Skin epidermis (tissue), 12 donors: ENCODE measurements around the gene PLCB2.
A peak's percentile ranks its signal among the peaks of the same experiment; 100 is the strongest.

ENCODE experiments used
- H3K27ac ChIP-seq, 21 experiments: fragments of 200-600 bp; sonication (generic) in 11 of 21; one replicate each; pipeline ENCODE4 v1.5.0; 2020; ENCODE audit warnings: mild to moderate bottlenecking in 3 of 21, inconsistent platforms in 2 of 21, moderate library complexity in 2 of 21
- H3K4me3 ChIP-seq, 7 experiments: fragments of 200-600 bp; sonication (generic) in 2 of 7; one replicate each; pipeline ENCODE4 v1.5.0; 2020; ENCODE audit warnings: inconsistent platforms in 2 of 7, mild to moderate bottlenecking in 2 of 7, moderate library complexity in 1 of 7

PLCB2 gene, protein sequence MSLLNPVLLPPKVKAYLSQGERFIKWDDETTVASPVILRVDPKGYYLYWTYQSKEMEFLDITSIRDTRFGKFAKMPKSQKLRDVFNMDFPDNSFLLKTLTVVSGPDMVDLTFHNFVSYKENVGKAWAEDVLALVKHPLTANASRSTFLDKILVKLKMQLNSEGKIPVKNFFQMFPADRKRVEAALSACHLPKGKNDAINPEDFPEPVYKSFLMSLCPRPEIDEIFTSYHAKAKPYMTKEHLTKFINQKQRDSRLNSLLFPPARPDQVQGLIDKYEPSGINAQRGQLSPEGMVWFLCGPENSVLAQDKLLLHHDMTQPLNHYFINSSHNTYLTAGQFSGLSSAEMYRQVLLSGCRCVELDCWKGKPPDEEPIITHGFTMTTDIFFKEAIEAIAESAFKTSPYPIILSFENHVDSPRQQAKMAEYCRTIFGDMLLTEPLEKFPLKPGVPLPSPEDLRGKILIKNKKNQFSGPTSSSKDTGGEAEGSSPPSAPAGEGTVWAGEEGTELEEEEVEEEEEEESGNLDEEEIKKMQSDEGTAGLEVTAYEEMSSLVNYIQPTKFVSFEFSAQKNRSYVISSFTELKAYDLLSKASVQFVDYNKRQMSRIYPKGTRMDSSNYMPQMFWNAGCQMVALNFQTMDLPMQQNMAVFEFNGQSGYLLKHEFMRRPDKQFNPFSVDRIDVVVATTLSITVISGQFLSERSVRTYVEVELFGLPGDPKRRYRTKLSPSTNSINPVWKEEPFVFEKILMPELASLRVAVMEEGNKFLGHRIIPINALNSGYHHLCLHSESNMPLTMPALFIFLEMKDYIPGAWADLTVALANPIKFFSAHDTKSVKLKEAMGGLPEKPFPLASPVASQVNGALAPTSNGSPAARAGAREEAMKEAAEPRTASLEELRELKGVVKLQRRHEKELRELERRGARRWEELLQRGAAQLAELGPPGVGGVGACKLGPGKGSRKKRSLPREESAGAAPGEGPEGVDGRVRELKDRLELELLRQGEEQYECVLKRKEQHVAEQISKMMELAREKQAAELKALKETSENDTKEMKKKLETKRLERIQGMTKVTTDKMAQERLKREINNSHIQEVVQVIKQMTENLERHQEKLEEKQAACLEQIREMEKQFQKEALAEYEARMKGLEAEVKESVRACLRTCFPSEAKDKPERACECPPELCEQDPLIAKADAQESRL

DNA sequence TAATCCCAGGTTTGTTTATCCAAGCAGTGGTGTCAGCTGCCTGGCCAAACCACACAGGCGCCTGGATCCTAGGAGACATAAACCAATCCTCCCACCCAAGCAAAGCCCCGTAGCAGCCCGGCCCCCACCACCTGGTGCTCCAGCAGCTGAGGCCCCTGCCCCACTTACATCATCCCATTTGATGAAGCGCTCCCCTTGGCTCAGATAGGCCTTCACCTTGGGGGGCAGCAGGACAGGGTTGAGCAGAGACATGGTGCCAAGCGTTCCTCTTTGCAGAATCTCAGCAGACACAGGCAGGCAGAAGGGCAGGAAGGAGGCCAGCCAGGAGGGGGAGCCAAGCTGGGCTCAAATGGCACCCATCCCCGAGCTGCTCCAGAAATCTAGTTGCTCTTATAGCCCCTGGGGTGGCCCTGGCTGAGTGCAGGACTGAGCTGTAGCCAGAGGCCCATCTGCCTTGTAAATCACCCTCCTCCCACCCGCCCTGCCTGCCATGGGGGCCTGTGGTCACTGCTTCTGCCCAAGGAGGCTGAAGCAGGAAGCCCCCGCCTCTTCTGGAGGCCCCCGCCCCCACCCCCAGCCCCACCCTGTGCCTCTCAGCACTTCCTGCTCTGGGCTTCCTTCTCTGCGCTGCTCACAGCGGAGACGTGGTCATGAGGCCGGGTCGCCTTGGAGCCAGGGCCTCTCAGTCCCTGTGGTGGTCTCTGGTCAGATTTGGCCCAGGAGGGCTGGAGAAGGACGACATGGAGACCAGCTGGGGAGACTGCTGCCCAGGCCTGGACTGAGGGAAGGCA lies at the start of gene PLCB2:
Gene PLCB2, minus strand, starts transcription at position 515 of the 791 bp plus-strand sequence. Its CDS starts 263 bp downstream, at position 252.
- peak within 1 kb of the TSS in 20 of 21 experiments; percentile 6 to 99 (median 80) for H3K27ac ChIP-seq
- H3K4me3 ChIP-seq = peak within 1 kb of the TSS; percentile 26 to 40 (median 31)

DNA sequence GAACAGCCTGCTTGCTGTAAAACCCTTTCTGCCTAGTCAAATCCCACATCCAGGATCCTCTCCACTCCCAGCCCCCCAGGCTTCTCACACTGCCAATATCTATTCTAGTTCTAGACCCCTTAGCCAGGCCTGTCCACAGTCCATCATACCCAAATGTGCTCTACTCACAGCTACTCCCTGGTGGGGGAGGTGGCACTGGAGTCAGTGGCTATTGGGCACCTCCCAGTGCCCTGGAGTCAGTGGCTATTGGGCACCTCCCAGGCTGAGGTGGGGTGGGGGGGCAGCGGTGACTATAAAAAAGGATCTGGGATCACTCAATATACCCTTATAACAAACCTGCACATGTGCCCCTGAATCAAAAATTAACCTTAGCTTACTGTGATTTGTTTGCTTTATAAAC lies 49.5 kb upstream of the PLCB2 start:
- Histone ChIP-seq H3K27ac (no peak overlapping the region), H3K4me3 (peak overlapping the region in 1 of 7 experiments; percentile 60)

DNA sequence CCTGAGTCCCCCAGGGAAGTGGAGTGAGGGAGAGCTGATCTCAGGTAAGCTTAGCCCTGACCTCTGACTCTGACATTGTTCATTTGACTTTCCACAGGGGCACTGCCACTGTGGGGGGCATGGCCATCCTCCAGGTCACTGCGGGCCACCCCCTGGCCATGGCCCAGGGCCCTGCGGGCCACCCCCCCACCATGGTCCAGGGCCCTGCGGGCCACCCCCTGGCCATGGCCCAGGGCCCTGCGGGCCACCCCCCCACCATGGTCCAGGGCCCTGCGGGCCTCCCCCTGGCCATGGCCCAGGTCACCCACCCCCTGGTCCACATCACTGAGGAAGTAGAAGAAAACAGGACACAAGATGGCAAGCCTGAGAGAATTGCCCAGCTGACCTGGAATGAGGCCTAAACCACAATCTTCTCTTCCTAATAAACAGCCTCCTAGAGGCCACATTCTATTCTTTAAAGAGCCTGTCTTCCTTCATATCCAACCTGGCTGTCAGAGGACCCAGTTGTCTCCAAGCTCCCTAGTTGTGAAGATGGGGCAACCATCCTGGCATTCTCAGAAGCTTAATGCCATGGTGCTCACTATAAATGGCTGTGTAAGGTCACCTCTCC lies 48.3 kb upstream of the PLCB2 start:
- no peak overlapping the region for H3K27ac ChIP-seq
- no peak overlapping the region for H3K4me3 ChIP-seq

DNA sequence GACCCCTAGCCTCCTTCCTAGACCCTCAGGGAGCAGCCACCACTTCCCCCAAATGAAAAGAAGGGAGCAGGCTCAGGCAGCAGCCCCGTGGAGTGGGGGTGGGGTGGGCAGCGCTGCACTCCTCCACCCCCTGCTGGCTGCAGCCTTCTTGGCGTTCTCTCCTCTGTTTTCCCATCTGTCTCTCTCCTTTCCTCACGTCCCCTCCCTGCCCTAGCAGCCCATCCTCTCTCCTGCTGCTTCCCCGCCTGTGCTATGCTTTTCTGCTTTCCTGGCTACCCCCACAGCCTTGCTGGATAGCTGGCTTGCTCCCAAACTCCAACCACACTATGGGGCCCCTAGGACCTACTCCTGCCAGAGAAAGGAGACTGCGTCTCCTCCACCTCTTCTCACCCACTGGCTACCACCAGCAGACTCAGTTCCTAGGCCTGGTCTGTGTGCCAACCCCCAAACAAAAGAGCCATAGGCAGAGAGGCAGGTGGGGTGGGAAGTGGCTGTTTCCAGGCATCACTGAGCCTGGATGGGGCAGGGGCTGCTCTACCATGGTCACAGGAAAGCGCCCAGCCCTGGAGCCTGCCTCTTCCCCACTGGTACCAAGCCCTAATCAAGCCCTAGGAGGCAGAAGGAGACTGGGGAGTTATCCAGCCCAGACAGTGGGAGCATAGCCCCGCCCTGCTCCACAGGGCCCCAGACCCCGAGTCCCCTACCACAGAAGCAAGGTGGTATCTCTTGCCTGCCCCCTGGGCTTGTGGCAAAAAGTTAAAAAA lies 46.9 kb upstream of the PLCB2 start:
- Histone ChIP-seq H3K27ac (no peak overlapping the region), H3K4me3 (no peak overlapping the region)

DNA sequence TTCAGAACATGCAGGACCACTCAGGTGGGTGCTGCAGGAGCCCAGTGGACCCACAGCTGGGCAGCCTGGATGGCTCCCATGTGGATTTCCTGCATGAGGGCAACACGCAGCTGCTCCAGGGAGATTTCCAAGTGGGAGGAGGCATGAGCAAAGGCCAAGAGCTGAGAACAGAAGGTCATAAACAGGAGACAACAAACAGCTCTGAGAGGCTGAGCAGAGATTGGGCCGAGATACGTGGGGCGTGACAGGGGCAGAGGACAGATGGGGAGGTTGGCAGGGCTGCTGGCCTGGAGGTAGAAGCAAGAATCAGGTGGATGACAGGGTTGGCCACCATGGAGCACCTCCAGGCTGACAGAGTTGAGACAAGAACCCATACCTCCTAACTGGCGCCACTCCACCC lies 46.0 kb upstream of the PLCB2 start:
- Histone ChIP-seq H3K4me3 (no peak overlapping the region), H3K27ac (no peak overlapping the region)

DNA sequence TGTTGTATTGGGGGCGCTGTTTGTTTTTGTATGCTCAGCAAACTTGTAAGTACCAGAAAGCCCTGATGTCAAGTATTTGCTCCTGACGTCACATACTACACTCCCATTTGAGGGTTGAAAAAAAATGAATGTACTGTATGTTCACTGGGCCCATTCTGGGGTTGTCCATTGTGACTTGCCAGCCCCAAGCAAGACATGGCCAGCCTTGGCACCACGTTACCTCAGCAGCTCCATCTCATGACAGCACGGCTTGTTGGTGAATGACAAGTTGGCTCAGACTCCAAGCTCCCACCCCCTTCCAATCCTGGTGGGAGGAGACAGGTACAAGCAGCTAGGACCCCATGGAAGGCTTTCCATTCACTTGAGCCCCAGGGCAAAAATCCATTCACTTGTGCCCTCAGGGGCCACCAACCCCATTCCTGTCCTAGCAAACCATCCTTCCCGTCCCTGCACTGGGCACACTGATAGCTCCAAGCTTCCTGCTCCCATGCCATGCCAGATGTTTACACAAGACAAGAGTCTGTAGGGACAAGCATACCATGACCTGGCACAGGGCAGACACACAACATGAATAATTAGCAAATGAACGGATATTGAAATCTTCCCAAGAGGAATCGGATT lies 44.7 kb upstream of the PLCB2 start:
- H3K27ac ChIP-seq = no peak overlapping the region
- H3K4me3 ChIP-seq = no peak overlapping the region

DNA sequence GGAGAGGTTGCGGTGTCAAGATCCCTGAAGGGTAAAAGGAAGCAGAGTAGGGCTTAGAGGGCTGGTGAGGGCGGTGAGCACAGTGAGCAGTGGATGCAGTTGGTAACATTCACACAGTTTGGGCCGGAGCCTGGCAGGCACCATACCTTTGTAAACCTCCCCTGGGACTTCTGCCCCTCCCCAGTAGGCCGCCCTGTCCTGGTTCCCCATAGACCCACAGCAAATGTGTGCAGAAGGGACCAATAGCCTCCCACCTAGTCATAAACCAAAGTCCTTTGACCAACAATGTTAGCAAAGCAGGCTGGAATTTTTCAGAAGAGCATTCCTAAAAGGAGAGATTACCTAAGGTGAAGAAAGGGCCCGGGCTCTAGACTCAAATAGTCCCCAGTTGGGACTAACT lies 41.4 kb upstream of the PLCB2 start:
- Histone ChIP-seq H3K27ac (no peak overlapping the region), H3K4me3 (no peak overlapping the region)

DNA sequence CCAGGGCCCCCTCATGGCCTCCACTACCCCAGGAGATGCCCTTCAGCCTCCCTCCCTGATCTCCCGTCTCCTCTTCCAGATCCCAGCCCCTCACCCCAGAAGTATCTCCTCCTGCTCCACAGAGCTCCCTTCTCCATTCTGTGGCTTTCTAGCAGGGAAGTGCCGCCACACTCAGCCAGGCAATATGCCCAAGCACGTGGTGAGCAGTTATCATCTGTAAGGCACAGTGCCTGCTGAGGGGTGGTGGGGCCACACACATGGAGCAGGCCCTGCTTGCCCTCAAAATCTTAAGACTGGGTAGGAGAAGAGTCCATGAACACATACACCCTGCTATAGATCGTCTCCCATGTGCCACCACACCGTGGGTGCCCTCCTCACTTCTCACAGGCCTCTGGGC lies 40.7 kb upstream of the PLCB2 start:
- Histone ChIP-seq H3K27ac (no peak overlapping the region), H3K4me3 (no peak overlapping the region)

DNA sequence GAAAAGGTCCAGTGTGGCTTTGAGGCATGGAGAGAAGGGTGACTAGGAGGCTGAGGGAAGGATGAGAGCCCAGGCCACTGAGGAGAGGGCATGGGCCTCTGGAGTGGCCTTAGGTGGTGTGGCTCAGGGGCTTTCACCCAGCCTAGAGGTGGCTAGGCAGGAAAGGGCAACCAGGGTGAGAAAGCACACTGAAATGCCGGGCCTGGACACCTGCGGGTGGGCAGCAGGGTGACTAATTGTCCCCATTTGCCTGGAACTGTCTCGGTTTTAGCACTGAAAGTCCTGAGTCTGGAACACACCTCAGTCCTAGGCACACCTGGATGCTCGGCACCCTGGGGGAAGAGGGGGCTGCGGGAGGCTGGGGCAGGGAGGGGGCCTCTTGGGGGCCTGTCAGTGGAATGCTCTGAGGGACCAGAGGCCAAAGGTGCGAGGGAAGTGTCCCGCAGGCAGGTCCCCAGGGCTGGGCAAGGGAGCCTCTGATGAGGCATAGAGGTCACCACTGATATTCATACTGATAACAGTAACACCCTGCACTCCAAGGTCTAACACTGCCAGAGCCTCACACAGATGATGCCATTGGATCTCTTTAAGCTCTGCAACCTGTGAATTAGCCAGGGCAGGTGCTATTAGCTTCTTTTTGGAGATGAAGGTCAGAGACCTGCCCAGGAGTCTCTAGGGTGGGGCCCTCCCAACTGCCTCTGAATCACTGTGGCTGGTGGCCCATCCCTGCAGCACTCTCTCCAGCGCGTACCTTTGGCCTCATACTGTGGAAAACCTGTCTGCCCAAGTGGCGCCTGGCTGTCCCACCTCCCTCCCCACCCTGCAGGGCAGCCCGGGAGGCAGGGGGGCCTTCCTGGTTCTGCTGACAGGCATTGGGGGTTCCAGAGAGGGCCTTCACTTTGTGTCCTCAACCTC lies 40.1 kb upstream of the PLCB2 start:
- Histone ChIP-seq H3K4me3 (no peak overlapping the region), H3K27ac (peak overlapping the region in 1 of 21 experiments; percentile 33)

DNA sequence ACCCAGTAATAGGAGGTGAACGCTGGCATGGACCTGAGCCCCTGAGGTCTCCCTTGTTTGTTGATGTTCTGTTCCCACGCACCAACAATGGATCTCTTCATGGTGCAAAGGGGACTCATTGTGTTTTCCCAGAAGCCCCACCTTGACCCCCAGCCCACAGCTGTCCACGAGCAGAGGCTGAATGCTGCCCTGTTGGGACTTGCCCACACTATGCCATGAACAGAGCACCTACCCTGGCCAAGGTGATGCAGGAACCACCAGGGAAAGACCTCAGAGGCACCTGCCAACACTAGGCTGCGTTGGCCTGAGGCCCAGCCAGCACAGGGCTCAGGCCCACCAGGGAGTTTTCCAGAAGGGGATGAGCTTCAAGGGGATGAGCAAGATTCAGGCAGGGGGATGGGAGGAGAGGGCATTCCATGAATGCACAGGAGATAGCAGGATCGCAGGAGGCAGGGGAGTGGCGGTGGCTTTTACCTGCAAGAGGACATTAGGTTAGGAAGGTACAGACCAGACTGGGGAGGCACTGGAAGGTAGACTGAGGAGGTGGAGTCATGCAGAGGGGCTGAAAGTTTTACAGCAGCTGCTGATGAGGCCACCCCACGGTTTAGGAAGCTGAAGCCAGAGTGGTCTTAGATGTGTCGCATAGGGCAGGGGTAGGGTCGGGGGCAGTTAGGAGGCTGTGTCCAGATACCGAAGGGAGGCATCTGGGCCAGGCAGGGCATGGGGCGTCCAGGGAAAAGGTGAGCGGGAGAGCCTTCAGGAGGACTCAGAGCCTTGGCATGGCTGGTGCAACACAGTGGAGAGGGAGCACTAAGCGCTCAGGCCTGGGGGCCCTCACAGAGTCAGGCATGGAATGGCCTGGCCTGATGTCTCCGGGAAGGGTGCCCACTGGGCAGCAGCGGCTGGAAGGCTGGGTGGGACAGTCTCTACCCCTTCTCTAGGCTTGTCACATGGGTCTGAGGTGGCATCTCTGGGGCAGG lies 39.1 kb upstream of the PLCB2 start:
- Histone ChIP-seq H3K27ac (no peak overlapping the region), H3K4me3 (no peak overlapping the region)

DNA sequence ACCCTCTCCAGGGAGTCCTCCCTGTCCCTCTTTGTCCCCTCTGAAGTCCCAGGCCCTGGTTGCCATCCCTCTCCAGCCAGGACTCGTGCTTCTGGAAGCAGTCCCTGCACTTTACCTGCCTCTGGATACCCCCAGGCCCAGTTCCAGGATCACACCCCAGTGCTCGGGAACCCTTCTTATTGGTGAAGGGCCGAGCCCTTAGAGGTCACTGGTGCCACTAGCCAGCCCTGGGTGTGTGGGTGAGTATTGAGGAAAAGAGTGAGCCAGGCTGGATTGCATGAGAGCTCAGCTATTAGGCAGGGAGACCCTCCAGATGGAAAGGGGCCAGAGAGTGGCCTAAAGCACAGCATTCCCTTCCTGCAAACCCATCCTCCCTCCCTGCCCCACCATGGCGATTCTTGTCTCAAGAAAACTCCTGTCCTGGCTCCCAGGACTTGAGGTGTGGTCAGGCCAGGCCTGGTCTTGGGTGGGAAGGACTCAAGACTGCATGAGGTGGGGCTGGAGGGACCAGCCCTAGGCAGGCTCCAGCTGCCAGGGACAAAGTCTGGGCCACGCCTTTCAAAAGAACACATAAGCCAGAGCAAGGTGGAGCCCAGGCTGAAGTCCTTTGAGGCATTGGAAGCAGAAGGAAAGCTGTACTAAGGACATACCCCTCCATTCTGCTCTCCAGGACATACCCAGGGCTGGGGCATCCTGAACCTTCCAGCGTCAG lies 38.3 kb upstream of the PLCB2 start:
- no peak overlapping the region for H3K4me3 ChIP-seq
- H3K27ac ChIP-seq = no peak overlapping the region

DNA sequence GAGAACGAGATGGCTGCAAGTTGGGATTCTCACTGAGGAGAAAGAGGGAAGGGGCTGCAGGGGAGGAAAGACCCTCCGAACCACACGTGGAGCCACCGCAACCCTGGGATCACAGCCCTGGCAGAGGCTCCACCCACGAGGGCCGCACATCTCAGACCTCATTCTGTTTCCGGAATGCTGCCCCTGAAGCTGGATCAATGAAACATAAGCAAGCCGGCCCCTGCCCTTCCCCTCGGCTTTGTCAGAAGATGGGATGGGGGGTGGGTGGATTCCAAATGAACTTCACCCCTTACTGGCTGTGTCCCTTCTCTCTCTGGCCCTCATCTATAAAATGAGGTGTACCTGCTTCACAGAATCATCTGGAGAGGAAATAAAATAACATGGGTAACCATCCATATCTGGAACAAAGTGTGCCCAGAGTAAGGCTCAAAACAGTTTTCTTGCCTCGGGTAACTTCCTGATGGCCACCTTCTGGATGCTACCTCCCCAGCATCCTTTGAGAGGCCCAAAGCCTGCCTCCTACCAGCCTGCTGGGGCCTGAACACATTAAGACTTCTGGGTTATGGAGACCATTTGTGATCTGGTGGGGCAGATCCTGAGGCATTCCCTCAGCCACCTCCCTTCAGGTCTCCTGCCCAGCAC lies 37.6 kb upstream of the PLCB2 start:
- no peak overlapping the region for H3K4me3 ChIP-seq
- H3K27ac ChIP-seq = peak overlapping the region in 1 of 21 experiments; percentile 8

DNA sequence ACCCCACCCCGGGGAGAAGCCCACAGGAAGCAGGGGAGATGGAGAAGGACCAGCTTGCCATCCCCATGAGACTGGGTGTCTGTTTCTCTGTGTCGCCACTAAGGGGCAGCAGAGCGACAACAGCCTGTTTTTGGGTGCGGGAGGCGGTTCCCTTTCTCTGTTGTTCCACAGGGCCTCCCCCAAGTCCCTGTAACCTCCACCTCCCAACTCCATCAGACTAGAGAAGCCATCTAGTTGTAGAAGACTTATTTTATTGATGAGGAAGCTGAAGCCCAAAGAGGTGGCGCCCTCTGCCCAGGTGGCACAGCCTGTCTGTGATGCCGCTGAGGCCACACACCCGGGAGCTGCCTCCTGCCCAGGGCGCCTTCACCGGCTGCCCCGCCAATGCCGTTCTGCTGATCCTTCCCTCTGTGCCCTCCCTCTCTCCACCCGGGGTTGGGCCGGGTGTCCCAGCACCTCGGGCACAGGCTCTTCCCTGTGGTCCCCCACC lies 36.9 kb upstream of the PLCB2 start:
- H3K4me3 ChIP-seq = no peak overlapping the region
- H3K27ac ChIP-seq = no peak overlapping the region

DNA sequence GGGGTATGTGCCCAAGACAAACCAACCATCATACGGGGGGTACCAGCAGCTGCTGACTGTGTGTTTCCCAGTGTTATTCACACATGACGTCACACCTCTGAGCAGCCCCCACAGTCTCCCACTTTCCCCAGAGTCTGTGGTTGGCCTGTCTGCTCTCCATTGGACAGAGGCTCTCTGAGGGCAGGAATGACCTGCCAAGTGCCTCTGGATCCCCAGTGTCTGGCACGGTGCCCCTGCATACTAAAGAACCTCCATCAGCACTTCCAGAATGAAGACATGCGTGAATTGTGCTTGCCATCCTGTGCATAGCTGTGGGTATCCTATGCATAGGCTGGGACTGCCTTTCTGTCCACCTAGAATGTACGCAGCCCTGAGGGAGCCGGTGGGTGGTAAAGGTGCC lies 36.5 kb upstream of the PLCB2 start:
- H3K4me3 ChIP-seq = no peak overlapping the region
- H3K27ac ChIP-seq = peak overlapping the region in 16 of 21 experiments; percentile 3 to 89 (median 76)
